Stimulated activated CD4-positive, alpha-beta T cell treated with anti-CD3 and anti-CD28 coated beads, TNF-alpha, amount 100 ng/mL, for 4 hours (primary cell): ENCODE measurements around the gene ARID4A.
"Not testable (repeated sequence)": the region's sequence is repeated elsewhere in the genome, so short reads cannot be mapped to it uniquely, and the experiment has no call there.

Experiments
- DNase-seq, 3 experiments: peaks; one replicate each; pipeline ENCODE4 v3.0.0-alpha.2; 2020; ENCODE audit warnings: low read depth in 3 of 3

ARID4A gene

DNA sequence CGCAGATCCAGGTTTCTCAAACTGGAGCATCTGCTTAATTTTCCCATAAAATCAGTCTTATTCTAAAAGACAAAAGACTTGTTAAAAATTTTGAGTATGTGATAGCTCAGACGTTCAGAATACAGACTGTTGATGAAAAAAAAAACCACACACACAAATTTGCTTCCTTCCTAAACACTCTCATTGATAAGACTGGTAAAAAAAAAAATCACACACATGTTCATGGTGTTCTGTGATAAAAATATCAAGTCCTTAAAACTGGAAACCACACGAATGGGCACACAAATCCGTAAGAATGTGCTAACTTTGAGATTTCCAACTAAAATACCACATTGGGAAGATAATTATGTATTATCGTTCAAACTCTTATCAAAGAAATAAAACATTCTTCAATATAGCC, 6.7 kb upstream of the ARID4A start:
- no peak for DNase-seq

DNA sequence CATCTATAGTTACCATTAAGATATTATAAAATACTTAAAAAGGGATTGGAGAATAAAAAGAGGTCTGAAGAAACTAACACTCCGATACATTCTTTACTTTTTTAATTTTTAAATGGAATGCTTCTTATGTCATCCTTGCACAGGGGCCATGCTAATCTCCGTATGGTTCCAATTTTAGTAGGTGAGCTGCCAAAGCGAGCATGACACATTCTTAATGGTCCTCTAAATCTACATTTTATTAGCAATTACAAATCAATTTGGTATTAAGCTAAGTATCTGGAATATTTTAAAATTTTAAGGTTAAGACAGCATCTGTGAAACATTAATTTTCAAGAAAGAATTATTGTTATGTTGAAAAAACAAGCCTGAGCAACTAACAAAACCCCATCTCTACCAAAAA, 6.2 kb upstream of the ARID4A start:
- DNase-seq, result no peak

DNA sequence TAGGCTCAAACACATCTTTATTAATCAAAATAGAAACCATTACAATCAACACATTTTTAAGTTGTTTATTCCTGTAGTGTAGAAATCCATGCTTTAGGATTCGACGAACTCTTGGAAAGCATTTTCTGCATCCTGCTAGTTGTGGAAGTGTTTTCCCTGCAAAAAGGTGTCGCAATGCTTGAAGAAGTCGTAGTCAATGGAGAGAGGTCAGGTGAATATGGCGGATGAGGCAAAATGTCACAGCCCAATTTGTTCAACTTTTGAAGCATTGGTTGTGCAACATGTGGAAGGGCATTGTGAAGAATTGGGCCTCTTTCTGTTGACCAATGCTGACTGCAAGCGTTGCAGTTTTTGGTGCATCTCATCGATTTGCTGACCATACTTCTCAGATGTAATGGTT, 4.2 kb upstream of the ARID4A start:
- no peak for DNase-seq

DNA sequence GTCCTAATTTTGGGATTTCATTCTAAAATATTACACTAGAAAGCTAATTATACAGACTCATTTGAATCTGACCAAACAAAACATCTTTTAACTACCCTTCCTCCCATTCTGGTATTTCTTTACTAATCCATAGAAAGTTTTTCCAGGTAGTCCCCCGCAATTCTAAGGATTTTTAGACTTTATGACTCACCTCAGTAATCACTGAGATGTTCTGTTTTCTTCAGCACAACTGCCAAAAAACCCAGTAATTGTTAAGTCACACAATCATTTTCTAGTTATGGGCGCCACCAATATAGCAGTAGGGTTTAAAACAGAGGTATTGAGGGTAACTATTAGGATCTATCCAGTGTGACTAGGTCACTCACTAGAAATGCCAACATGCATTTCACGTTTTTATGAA, 1.6 kb upstream of the ARID4A start:
- DNase-seq, result no peak

DNA sequence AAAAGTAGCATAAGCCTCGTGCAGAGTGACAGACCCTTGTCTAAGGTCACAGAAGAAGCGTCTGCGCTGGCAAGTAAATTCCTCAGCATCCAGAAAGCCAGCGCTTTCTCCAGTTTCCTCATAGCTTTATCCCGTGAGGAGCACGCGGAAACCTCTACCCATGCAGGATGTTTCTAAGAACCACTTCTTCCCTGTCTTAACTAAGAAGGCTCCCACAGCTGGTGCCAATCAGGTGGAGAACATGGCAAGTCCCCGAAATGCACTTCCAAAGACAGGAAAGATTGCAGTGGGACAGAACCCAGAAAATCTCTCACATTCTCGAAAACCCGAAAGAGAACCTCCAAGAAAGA, 968 bp upstream of the ARID4A start:
- DNase-seq, result no peak

DNA sequence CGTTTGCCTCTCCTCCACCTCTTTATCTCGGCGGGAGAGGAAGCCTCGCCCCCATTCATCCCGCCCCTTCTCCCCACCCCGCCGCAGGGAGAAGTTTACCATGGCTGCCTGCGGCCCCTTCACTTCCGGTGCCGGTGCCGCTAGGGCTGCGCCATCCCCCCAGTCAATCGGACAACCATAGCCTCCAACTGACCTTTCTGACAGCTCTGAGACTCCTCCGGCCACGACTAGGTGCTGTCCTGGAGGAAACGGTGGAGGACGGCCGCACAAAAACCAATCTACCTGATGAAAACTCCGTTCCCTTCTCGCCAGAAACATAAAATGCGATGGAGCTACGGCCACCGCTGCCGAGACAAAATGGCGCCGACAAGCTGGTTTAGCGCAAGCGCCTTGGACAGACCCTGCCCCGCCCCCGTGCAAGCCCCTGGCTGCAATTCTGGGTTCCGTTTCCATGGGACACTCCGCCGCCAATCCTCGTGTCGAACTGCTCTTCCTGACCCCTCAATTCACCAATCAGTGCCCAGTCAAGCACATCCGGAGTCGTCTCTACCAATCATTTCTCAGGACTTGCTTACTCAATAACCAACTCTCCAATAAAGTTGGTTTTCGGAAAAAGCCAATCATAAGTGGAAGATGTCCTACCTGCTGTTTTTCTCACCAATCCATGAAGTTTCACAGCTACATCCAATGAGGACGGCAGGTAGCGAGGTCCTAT, 436 bp upstream of the ARID4A start:
- DNase-seq, result peak; percentile 91 to 97 (median 95)

DNA sequence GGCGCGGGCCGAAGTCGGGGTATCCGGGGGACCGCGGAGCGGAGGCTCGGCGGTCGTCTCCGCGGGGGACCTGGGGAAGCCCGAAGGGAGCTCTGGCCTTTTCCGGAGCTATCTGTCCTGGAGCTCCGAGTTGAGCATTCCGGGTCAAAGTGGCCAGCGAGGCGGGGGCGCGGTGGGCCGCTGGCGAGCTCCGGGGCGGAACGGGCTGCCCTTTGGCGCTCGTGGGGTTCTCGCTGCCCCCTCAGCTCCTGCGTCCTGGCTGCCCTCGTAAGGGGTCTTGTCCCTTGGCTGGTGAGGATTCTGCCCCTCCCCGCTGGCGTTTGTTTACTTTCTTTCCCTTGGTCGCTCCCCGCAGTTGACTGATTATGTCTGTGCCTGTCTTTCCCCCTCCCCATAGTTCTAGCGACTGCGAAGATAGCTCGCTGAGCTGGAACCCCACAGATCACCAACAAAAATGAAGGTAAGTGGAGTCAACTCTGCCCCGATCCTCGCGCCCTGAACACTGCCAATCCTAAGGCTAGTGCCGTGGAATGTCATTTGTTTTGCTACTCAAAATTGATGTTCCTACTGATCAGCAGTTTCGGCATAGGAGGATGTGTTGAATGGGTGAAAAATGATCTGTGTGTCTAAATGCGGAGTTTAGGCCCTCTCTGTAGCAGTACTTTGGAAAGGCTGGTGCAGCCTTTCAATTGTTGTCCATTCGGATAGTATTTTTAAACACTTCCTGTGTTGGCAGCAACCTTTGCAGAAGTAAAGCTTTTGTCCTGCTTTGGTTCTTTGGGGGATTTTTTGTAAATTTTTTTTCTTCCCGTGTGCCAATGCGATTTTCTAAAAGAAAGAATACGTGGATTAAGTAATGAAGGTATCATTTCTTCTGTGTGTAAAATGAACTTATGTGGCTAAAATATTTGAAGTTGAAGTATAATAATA, 1.3 kb downstream of the ARID4A start:
- no peak for DNase-seq

DNA sequence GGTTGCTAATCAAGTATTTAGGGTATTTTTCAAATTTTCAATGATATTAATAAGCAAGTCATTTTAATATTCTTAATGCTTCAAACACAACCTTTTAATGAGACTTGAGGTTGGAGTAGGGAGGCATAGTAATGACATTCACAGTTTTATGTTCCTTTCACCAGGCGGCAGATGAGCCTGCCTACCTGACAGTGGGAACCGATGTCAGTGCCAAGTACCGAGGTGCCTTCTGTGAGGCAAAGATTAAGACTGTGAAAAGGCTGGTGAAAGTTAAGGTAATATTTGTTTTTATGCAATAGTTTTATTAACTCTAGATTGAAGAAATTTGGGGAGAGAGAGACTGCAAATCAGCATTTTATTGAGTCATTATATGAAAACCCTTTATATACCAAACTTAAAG, 3.1 kb downstream of the ARID4A start:
- no peak for DNase-seq

DNA sequence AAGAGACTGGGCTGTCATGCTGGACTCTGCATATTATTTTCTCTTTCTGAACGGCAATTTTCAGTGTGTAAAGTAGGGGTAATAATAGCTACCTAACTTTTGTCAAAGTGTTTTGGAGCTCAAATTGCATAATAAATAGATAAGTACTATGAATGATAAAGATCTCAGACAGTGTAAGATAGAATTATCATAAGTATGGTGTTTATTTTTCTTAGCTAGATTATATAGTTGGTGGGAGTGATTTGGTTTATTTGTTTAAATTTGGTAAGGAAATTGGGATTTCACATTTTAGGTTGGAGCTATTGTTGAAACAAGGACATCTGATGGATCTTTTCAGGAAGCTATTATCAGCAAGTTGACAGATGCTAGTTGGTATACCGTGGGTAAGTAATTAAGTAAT, 7.4 kb downstream of the ARID4A start:
- no peak for DNase-seq

DNA sequence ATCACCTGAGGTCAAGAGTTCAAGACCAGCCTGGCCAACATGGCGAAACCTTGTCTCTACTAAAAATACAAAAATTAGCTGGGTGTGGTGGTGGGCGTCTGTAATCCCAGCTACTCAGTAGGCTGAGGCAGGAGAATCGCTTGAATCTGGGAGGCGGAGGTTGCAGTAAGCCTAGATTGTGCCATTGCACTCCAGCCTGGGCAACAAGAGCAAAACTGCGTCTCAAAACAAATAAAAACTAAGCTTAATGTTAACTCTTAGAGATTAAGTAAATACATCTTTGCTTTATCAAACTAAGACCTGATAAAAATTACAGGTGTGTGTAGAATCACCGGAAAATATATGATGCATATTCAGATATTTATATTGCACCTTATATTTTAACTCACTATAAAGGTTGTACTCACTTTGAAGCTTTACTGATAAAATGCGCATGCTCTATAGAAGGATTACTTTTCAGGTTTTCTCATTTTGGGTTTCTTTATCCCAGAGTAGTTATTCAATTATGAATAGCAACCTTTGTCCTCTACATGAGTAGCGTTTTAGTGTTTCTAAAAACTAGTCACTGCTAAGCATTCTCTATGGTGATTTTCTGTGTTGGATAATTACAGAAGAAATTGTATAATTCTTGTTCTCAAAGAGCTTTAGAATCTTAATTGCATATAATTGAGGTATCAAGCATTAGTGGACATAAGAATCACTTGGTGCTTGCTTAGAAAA, 9.4 kb downstream of the ARID4A start:
- no peak for DNase-seq

DNA sequence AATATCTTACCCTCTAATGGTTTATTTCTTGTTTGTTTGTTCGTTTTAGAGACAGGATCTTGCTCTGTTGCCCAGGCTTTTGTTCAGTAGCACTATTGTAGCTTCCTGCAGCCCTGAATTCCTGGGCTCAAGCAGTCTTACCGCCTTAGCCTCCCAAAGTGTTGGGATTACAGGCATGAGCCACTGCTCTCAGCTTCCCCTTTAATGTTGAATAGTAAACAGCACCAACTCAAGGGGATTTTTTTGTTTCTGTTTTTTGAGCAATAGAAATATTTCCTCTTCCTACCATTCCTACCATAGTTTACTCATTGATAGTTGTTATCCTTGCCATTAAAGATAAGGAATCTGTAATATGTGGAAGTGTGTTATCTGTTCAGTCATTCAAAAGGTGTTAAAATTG, 10.7 kb downstream of the ARID4A start:
- no peak for DNase-seq

DNA sequence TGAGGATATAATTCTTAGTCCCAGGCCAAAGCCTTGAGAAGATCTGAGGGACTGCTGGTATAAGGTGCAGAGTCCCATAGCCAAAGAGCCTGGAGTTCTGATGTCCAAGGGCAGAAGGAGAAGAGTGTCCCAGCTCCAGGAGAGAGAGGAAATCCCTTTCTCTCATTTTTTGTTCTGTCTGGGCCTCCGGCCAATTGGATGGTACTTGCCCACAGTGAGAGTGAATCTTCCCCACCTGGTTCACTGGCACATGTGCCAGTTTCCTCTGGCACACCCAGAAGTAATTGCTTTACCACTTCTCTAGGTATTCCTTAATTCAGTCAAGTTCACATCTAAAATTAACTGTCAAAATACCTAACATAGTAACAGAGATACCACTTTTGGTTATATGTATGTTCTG, 15.3 kb downstream of the ARID4A start:
- no peak for DNase-seq

DNA sequence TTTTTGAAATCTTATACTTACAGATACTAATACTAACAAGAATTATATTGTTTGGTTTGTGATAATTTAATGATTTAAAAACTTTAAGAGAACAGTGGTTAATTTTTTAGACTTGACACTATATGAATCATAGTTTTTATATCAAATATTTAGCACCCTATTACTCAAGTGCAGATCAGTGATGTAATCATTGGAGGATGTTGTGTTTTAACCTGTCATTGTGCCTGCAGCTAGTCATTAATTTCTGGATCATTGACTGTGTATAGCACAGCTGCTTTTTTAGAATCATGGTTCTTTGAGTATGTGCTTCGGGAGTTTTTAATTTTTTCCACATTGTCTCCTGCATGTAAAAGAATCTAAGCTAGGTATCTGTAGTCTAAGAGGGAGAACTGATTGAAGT, 17.3 kb downstream of the ARID4A start:
- no peak for DNase-seq

DNA sequence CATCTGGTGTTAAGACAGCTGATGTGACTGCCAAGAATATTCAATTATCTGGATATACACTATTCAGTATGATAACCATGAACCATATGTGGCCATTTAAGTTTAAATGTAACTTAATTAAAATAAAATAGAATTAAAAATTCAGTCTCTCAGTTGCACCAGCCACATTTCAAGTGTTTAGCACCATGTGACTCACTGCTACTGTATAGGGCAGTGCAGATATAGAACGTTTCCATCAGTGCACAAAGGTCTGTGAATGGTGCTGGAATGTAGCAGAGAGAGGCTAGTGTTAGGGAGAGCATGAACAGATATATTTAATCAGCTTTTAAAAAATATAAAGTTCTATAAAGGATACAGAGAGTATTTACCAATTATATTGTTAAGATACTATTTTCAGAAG, 28.7 kb downstream of the ARID4A start:
- no peak for DNase-seq

DNA sequence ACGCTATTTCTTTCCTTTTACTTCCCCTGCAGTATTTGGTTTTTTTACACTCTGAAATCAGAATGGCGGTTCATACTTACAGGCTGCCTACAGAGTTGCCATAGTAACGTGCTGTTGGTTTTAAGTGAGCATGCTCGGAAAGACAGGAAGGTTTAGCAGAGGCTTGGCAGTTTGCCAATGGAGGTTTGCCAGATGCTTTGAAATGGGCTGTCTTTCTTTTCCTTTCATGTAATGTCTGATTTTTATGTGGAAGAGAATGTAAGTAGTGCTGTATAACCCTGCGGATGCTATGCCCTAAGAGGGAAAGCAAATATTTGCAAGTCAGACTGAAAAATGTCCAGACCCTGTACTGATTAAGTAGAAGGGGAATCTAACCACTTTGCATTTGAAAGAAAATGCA, 32.8 kb downstream of the ARID4A start:
- peak; percentile 37 to 86 (median 67) for DNase-seq

DNA sequence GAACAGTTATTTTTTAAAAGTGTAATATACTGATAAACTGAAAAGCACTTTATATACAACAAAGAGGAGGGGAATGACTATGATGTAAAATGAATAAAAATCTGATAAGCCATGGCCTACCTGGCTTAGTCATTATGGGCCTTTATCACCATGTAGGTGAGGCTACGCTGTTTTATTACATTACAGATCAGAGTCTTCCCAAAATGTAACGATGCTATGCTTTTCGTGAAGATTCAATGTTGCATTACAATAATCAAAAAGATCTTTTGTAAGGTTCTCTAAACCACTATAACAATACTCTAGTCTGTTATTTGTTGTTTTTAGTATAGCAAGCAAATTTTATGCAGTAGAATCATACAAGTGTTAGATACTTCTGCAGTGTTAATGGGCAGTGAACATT, 34.2 kb downstream of the ARID4A start:
- no peak for DNase-seq

DNA sequence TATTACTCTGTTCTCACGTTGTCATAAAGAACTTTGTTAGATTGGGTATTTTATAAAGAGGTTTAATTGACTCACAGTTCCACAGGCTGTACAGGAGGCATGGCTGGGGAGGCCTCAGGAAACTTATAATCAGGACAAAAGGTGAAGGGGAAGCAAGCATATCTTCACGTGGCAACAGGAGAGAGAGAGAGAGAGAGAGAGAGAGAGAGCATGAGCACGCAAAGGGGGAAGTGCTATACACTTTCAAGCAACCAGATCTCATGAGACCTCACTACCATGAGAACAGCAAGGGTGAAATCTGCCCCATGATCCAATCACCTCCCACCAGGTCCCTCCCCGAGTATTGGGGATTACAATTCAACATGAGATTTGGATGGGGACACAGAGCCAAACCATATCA, 41.3 kb downstream of the ARID4A start:
- DNase-seq, result not testable (repeated sequence)

DNA sequence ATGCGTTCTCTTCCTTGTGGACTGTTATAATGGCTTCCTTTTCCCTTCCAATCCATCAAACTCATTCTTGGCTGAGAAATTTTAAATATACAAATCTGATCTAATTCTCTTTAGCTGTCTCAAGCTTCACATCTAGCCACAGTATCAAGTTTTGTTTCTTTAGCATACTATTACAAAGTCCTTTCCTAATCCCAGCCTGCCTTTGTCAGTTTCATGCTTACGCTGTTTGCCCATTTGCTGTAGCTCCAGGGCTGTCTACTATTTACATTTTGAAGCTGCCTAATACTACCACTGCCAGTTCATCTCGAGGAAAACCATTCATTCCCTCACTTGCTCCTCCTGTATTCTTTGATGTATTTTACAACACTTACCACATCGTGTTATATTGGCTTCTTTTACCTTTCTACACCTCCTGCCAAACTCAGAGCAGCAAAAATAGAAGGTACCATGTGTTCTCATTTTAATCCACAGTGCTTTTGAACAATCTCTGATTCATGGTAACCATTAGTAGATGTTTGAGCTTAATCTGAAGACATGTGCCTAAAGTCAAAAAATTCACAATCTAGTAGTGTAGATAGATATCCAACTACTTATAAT, 42.9 kb downstream of the ARID4A start:
- DNase-seq, result no peak

DNA sequence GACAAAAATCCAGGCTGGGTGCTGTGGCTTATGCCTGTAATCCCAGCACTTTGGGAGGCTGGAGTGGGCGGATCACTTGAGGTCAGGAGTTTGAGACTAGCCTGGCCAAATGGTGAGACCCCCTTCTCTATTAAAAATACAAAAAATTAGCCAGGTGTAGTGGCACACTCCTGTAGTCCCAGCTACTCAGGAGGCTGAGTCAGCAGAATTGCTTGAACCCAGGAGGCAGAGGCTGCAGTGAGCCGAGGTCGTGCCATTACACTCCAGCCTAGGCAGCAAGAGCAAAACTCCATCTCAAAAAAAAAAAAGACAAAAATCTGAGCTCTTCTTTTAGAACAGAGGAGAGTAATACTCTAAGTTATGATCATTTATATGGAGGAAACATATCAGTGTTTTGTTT, 45.2 kb downstream of the ARID4A start:
- not testable (repeated sequence) for DNase-seq

DNA sequence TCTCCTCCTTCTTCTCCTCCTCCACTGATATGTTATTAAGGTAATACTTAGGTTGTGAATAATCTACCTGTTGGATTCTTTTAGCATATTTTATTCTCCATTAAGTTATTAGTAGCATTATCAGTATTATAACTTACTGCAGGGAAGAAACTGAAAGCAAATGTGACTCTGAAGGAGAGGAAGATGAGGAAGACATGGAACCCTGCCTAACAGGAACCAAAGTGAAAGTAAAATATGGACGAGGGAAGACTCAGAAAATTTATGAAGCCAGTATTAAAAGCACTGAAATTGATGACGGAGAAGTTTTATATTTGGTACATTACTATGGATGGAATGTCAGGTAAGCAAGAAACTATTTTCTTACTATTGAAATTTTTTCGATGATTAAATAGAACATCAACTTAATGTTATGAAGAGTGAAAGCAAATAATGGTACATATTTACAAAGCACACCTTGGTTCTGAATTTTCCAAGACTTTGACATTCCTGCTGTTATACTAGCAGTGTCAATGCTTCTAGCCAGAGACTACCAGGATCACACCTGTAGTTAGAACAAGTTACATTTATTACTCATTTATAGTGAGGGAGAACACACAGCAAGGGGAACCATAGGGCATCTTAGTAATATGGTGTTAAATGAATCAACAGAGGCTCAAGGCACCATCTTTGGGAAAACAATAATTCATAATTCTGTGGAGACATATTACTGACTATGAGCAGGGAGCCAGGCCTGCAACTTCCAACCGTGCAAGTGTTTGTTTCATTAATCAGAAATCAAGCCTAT, 55.4 kb downstream of the ARID4A start:
- no peak for DNase-seq

DNA sequence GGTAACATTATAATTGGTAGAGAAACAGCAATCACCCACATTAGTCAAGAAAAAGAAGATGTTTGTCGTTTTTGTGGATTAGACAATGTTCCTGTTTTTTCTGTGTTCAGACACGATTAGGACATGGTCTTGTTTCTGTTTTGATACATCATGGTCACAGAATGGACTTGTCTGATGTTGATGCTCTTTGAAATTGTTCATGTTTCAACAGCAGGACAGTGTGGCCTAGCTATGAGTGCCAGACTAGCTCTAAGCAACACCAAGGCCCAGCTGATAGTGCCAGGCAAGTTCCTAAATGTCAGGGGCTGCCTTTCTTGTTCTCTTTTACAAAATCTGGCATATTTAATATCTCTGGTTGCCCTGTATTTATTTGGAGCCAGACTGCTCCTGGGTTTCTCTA, 56.5 kb downstream of the ARID4A start:
- DNase-seq, result no peak
